RKO (cell line): Measurements from ENCODE around the gene ZNF134.

ENCODE experiments used
- DNase-seq: peaks from one replicate; pipeline ENCODE4 v3.0.0-alpha.2; 2016; ENCODE audit warnings: low spot score

The ZNF134 gene

DNA sequence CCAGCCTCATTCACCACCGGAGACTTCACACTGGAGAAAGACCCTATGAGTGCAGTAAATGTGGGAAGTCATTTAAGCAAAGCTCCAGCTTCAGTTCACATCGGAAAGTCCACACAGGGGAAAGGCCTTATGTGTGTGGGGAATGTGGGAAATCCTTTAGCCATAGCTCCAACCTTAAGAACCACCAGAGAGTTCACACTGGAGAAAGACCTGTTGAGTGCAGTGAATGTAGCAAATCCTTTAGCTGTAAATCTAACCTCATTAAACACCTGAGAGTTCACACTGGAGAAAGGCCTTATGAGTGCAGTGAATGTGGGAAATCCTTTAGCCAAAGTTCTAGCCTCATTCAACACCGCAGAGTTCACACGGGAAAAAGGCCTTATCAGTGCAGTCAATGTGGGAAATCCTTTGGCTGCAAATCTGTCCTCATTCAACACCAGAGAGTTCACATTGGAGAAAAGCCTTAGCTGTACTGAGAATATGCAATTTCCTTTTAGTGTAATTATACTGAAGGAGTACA lies 27.7 kb downstream of the ZNF134 start:
- DNase-seq: no peak

DNA sequence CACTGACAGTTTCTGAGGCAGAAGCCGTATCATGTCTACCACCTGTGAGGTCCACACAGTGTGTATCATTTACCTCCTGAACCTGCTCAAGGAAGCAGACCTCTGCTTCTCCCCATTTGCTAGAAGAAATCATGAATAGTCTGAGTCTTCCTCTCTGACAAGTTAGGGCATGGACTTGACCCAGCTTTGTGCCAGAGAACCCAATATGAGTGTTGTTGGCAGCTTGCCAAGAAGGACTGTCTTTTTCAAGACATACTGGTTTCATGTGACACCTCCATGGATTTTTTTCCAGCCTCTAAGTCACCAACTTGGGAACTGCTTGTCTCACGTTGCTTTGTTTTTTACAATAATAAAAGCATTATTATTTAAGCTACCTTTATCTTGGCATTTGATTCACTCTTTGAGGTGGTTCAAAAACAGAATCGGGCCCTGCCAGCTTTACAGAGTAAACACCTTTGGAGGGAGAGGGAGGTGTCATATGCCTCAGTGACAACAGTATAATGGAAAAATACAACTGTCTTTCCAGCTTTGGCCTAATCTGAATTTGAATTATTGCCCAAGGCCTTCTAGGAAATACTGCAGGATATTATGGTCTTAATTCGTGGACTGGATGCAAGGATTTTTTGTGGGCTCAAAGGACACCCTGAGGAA lies 28.5 kb downstream of the ZNF134 start:
- no peak for DNase-seq

GRCh38 chr19:57643734-57644133 lies 29.7 kb downstream of the ZNF134 start:
- DNase-seq: no peak

GRCh38 chr19:57648331-57649003 lies 34.4 kb downstream of the ZNF134 start:
- no peak for DNase-seq

GRCh38 chr19:57651654-57651996 lies 37.6 kb downstream of the ZNF134 start:
- no peak for DNase-seq

- DNase-seq: no peak
Measured at GRCh38 chr19:57653689-57654088, 39.6 kb downstream of the ZNF134 start.

DNA sequence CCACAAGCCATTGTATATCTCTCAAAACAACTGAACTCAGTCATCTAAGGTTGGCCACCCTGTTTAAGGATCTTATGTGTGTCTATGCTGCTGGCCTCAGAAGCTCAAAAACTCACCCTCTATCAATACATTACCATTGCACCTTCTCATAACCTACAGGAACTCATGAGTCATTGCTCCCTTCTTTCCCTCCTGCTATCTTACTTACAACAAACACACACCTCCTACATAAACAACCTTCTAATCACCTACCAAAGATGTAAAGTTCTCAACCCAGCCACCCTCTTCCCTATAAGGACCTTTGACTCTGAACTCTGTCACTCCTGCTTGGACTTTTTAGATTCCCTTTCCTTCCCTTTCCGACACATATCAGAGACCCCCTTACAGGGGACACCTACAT lies 41.4 kb downstream of the ZNF134 start:
- no peak for DNase-seq

DNA sequence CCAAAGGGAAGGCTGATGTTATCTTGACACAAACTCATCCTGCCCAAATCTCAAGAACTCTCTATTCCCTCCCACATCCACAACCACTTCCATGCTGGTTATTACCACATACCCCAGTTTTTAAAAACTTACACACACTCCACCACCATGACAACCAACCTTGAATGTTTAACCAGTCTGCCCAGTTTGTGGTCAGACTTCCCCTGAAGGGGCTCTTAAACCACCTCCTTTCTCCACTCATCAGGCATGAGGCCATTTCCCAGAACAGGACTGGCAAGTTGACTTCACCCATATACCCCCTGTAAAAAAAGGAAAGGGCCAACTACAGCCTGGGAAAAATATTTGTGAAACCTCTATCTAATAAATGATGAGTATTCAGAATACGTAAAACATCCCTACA lies 42.3 kb downstream of the ZNF134 start:
- no peak for DNase-seq

GRCh38 chr19:57664269-57665127 lies 50.5 kb downstream of the ZNF134 start:
- DNase-seq: no peak

DNA sequence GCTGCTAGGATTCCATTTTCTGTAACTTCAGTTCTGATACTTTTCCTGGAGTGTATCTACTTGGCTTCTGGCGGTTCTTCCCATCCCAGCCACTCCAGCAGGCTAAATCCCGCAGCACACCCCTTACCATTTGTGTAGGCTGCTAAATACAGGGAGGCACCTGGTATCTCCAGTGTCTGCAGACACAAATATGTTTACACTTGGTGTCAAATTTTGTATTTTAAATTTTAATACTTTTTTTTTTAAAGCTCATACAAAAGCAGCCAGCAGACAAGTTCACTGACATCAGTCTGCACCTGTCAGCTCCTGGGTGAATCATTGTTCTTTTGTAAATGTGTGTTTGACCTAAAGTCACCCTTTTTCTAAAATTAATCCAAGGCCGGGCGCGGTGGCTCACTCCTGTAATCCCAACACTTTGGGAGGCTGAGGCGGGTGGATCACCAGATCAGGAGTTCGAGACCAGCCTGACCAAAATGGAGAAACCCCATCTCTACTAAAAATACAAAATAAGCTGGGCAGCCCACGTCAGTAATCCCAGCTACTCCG lies 51.3 kb downstream of the ZNF134 start:
- DNase-seq: no peak

DNA sequence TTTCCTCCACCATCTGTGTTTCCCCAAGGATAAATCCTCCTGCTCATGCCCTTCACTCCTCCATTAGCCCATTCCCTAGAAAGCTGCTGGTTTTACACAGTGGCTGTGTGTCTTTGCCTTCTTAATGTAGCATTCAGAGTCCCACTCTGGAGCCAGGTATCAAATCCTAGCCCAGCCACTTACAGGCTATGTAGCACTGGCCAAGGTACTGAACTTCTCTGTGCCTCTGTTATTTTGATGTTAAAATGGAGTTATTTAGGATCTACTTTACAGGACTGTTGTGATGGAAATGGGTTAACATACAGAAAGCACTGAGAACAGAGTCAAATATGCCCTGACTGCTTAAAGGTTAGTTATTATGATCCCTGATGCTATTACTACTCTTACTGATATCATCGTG lies 53.2 kb downstream of the ZNF134 start:
- DNase-seq: no peak

- no peak for DNase-seq
Measured at GRCh38 chr19:57668635-57669034, 54.6 kb downstream of the ZNF134 start, which contains the start of gene ZSCAN4. Gene ZSCAN4 (plus strand): TSS chr19:57668935. CDS start chr19:57676146, 7,211 bp downstream.

DNA sequence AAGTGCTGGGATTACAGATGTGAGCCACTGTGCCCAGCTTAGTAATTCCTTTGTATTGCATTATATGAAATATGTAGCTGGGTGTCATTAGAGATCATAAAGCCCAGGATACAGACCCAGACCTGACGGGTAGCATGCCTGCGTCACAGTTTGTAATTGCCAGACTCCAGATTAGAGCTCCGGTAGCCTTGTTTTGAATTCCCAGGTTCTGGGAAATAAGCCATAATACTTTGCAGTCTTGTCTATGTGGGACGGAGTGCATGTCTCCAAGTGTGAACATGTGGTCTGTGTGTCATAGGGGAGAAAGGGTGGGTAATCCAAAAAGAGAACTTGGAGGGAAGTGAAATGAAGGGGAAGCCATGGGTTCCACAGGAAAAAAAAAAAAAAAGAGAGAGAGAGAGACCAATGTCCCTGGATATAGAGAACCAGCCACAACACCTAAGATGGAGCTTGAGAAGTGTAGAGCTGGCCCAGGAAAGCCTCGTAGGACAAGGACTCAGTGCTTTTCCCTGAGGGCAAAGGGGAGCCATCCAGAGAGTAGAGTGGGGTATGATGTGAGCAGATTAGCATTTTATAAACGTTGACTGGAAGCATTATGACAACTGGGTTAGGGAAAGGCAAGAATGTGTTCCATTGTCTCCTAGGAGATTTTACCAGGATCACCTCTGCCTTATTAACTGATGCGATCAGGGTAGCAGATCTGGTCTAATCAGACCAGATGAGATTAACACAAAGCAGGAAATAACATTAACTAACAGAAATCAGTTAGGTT lies 57.3 kb downstream of the ZNF134 start:
- no peak for DNase-seq

DNA sequence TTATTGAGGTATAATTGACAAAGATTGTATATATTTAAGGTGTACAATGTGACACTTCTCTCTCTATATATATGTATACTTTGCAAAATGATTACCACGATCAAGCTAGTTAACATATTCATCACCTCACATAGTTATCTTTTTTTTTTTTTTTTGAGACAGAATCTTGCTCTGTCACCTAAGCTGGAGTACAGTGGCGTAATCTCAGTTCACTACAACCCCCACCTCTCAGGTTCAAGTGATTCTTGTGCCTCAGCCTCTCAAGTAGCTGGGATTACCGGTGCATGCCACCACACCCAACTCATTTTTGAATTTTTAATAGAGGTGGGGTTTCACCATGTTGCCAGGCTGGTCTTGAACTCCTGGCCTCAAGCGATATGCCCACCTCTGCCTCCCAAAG lies 58.4 kb downstream of the ZNF134 start:
- no peak for DNase-seq
